ENCODE data around the gene SHISA7. TPM values are rescaled to one million over a fixed set of nuclear protein-coding genes. Genes with fewer than 3 reads are reported as not detected.

SHISA7 gene
- total RNA-seq, 1 experiment from 2014 or later: not detected

DNA sequence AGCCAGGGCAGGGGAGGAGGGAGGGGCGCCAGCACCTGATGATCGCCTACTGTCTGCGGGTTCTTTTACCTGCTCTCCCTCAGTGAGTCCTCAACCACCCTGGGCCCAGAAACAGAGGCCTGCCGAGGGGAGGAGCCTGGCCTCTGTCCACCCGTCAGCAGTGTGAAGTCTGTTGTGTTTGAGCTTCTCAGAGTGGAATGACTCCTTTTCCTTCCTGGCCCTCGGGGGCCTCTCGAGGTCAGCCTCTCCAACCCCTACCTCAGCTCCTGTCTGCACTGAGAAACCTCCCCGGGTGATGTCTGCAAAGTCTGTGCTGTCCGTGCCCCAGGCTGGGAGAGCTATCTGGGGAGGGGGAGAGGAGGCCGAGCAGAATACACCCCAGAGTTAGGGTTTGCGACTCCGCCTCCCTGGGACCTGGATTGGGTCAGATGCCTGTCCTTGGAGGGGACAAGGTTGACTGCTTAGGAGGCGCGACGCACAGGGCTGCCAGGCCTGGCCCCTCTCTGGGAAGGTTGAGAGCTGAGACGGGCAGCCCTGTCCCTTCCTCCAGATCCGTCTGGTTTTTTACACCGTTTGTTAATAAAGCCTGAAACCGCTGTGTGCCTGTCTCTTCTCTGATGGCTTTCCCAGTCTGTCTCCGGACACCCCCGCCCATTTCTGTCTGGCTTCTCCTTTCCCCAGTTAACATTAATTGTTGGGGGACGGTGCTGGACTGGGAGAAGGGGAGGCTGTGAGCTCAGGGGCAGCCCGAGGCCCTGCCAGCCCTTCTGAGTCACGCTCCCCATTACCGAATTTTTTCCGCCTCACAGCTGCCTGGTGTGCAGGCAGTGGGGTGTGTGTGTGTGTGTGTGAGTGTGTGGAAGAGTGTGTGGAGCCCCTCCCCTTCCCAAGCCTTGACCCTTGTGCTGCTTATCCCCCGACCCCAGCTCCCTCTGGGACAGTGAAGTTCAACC, 44.1 kb upstream of the SHISA7 start:
- 0 out of 2 replicates have a peak, but pooled peaks cover 3% of the 10 kb centered on the region for H3K4me1 ChIP-seq
- ChIA-PET CTCF (interaction anchor here (1.3 kb wide), 1 partner anchor 17 kb away, joined by 6 read pairs; no protein-coding TSS in a partner anchor), POLR2A (interaction anchor here (1.0 to 1.3 kb wide), 2 partner anchors 10 to 11 kb away, joined by 4 to 5 read pairs; partner anchors contain the start of gene ZNF628)
- no peak overlapping the region for H3K4me3 ChIP-seq (ENCODE audit: low read depth, low read length)
- peak in 1 of 2 experiments; percentile 51 for DNase-seq
- BruUV-seq (replicated peaks): no TSS peak
- no peaks in the 10 kb centered on the region; the same call in 1 of the 2 replicates for H3K36me3 ChIP-seq (ENCODE audit: control insufficient read depth, insufficient read depth, low read length)
- H3K9me3 ChIP-seq: no peaks in the 10 kb centered on the region
- Mint-ChIP-seq H3K4me3 (ENCODE audit: unreplicated experiment) (no peak overlapping the region), H3K27ac (ENCODE audit: unreplicated experiment) (no peak overlapping the region), H3K4me1 (ENCODE audit: low read depth, unreplicated experiment) (peaks cover 7% of the 10 kb centered on the region), H3K9me3 (ENCODE audit: unreplicated experiment) (no peaks in the 10 kb centered on the region), H3K36me3 (ENCODE audit: insufficient read depth, unreplicated experiment) (peaks cover 30% of the 10 kb centered on the region), H3K27me3 (ENCODE audit: insufficient read depth, unreplicated experiment) (no peaks in the 10 kb centered on the region)
- TF ChIP-seq, protein P1, sequence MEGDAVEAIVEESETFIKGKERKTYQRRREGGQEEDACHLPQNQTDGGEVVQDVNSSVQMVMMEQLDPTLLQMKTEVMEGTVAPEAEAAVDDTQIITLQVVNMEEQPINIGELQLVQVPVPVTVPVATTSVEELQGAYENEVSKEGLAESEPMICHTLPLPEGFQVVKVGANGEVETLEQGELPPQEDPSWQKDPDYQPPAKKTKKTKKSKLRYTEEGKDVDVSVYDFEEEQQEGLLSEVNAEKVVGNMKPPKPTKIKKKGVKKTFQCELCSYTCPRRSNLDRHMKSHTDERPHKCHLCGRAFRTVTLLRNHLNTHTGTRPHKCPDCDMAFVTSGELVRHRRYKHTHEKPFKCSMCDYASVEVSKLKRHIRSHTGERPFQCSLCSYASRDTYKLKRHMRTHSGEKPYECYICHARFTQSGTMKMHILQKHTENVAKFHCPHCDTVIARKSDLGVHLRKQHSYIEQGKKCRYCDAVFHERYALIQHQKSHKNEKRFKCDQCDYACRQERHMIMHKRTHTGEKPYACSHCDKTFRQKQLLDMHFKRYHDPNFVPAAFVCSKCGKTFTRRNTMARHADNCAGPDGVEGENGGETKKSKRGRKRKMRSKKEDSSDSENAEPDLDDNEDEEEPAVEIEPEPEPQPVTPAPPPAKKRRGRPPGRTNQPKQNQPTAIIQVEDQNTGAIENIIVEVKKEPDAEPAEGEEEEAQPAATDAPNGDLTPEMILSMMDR (IDR thresholded peaks at IDR 0.05; ENCODE audit: insufficient read depth in 1 of 2, low read depth in 1 of 2, low read length in 1 of 2, severe bottlenecking in 1 of 2, unreplicated experiment in 1 of 2): no peak
- intact Hi-C loops (cut with micrococcal nuclease; ENCODE audit: unreplicated experiment): no loop called here
- H3K27me3 ChIP-seq (replicated peaks; ENCODE audit: control insufficient read depth, insufficient read depth, low read length): no peaks in the 10 kb centered on the region

DNA sequence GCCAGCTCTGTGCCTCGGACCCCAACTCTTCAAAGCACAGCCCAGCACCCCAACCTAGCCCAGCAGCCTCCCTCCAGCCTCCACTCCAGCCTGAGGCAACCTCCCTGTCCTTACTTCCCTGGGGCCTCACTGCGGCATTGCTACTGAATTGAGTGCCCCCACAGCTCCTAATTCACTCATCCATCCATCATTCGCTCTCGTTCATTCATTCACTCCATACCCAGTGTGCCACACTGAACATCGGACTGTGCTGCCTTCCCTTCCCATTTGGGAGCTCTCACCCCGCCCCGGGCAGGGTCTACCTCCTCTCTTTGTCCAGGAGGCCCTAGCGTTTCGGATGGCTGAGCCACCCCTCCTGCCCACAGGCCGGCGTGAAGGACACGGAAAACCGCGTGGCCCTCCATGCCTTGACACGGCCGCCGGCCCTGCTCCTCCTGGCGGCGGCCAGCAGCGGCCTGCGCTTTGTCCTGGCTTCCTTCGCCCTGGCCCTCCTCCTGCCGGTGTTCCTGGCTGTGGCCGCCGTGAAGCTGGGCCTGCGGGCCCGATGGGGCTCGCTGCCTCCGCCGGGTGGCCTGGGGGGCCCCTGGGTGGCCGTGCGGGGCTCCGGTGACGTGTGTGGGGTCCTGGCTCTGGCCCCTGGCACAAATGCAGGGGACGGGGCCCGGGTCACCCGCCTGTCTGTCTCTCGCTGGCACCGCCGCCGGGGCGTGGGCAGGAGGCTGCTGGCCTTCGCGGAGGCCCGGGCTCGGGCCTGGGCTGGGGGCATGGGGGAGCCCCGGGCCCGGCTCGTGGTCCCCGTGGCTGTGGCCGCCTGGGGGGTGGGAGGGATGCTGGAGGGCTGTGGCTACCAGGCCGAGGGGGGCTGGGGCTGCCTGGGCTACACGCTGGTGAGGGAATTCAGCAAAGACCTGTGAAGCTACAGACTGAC, 43.2 kb upstream of the SHISA7 start:
- Mint-ChIP-seq H3K4me3 (ENCODE audit: unreplicated experiment) (peak overlapping the region; percentile 76), H3K4me1 (ENCODE audit: low read depth, unreplicated experiment) (peaks cover 7% of the 10 kb centered on the region), H3K27me3 (ENCODE audit: insufficient read depth, unreplicated experiment) (no peaks in the 10 kb centered on the region), H3K36me3 (ENCODE audit: insufficient read depth, unreplicated experiment) (peaks cover 30% of the 10 kb centered on the region), H3K27ac (ENCODE audit: unreplicated experiment) (peak overlapping the region; percentile 73), H3K9me3 (ENCODE audit: unreplicated experiment) (no peaks in the 10 kb centered on the region)
- no peaks in the 10 kb centered on the region for H3K27me3 ChIP-seq (replicated peaks; ENCODE audit: control insufficient read depth, insufficient read depth, low read length)
- H3K4me3 ChIP-seq (ENCODE audit: low read depth, low read length): no peak overlapping the region
- TF ChIP-seq, protein P1 (IDR thresholded peaks at IDR 0.05; ENCODE audit: insufficient read depth in 1 of 2, low read depth in 1 of 2, low read length in 1 of 2, severe bottlenecking in 1 of 2, unreplicated experiment in 1 of 2): no peak
- no peaks in the 10 kb centered on the region; the same call in 1 of the 2 replicates for H3K36me3 ChIP-seq (ENCODE audit: control insufficient read depth, insufficient read depth, low read length)
- H3K9me3 ChIP-seq: no peaks in the 10 kb centered on the region
- ChIA-PET POLR2A (interaction anchor here (1.3 kb wide), 1 partner anchor 10 kb away, joined by 4 read pairs; no protein-coding TSS in a partner anchor), CTCF (interaction anchor here (1.3 to 2.6 kb wide), 2 partner anchors 18 kb away, joined by 6 to 19 read pairs; no protein-coding TSS in a partner anchor)
- BruUV-seq (replicated peaks): no TSS peak
- DNase-seq: no peak
- intact Hi-C loops (cut with micrococcal nuclease; ENCODE audit: unreplicated experiment): no loop called here
- 0 out of 2 replicates have a peak, but pooled peaks cover 3% of the 10 kb centered on the region for H3K4me1 ChIP-seq
